ENCODE measurements around the gene CTDSP2. TPM values are rescaled to one million over a fixed set of nuclear protein-coding genes. Genes with fewer than 3 reads are reported as not detected.
"Not testable (repeated sequence)": the region's sequence is repeated elsewhere in the genome, so short reads cannot be mapped to it uniquely, and the experiment has no call there.

CTDSP2 gene
- total RNA-seq, 1 donor from 2014 or later: 82.6 TPM

DNA sequence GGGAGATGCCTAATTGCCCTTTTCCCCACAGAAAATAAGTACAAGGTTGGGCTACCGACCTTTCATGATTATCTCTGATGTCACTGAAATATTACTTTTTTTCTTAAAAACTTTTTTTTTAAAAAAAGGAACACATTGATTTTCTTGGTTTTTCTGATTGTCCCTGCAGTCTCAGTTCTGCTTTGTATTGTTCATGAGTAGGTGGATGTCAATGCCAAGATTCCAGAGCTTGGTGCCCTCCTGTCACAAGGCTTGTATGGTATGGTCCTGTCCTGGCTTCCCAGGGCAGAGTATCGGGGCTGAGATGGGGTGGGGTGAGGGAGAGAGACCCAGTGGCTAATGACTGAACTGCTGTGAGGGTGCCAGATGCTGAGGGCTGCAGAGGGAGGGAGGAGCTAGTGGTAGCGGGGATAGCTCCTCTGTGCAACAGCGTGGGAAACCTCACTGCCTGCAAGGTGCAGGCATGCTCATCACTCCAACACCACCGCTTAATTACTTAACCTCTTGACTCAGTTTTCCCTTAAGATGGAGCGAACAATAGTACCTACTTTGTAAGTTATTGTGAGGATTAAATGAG, 4.4 kb upstream of the CTDSP2 start:
- peaks cover 65% of the 10 kb centered on the region for H3K4me1 ChIP-seq
- H3K36me3 ChIP-seq: no peaks in the 10 kb centered on the region
- H3K4me3 ChIP-seq: no peak overlapping the region
- peak overlapping the region; percentile 87 for H3K27ac ChIP-seq (replicated peaks)
- no peaks in the 10 kb centered on the region for H3K9me3 ChIP-seq (replicated peaks)
- TF ChIP-seq CTCF (IDR thresholded peaks at IDR 0.05; ENCODE audit: borderline replicate concordance): no peak
- intact Hi-C loops (cut with micrococcal nuclease): no loop called here
- no peak for DNase-seq
- H3K27me3 ChIP-seq (ENCODE audit: low read depth): no peaks in the 10 kb centered on the region

DNA sequence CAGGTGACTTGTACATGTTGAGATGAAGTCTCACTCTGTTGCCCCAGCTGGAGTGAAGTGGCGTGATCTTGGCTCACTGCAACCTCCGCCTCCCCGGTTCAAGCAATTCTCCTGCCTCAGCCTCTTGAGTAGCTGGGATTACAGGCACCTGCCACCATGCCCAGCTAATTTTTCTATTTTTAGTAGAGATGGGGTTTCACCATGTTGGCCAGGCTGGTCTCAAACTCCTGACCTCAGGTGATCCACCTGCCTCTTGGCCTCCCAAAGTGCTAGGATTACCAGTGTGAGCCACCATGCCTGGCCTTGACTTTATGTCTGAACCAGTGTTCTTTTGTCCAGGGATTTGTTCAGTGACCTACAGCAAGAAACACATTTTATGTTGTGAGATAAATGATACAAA, 2.9 kb upstream of the CTDSP2 start:
- H3K27me3 ChIP-seq (ENCODE audit: low read depth); H3K36me3 ChIP-seq; H3K27ac ChIP-seq (replicated peaks); intact Hi-C loops (cut with micrococcal nuclease); DNase-seq; H3K4me3 ChIP-seq; H3K9me3 ChIP-seq (replicated peaks): not testable (repeated sequence)
- peaks cover 69% of the 10 kb centered on the region for H3K4me1 ChIP-seq

GRCh38 chr12:57849035-57849434, 2.5 kb upstream of the CTDSP2 start:
- H3K27ac ChIP-seq (replicated peaks): no peak overlapping the region
- DNase-seq: no peak
- intact Hi-C loops (cut with micrococcal nuclease): no loop called here
- TF ChIP-seq CTCF (IDR thresholded peaks at IDR 0.05; ENCODE audit: borderline replicate concordance): no peak
- no peaks in the 10 kb centered on the region for H3K9me3 ChIP-seq (replicated peaks)
- peaks cover 70% of the 10 kb centered on the region for H3K4me1 ChIP-seq
- no peaks in the 10 kb centered on the region for H3K27me3 ChIP-seq (ENCODE audit: low read depth)
- H3K36me3 ChIP-seq: peaks cover 4% of the 10 kb centered on the region
- no peak overlapping the region for H3K4me3 ChIP-seq

DNA sequence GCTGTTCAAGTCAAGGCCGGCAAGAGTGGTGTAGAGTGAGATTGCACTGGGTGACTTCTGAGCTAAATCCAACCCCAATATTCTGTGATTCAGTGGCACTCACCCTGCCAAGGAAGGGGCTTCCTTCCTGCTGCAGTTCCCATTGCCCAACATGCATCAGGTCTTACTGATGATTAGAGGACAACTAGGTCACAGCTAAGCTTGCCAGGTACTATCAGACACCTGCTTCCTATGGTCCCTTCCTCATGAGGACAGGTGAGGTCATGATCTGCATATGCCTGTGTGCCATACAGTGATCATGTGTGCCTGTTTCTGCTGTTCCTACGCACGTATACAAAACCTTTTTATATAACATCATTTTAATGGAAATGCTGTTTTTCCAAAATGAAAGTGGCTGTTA, 1.7 kb upstream of the CTDSP2 start:
- no peaks in the 10 kb centered on the region for H3K27me3 ChIP-seq (ENCODE audit: low read depth)
- DNase-seq: no peak
- H3K4me1 ChIP-seq: peaks cover 71% of the 10 kb centered on the region
- intact Hi-C loops (cut with micrococcal nuclease): no loop called here
- H3K9me3 ChIP-seq (replicated peaks): no peaks in the 10 kb centered on the region
- H3K36me3 ChIP-seq: peaks cover 8% of the 10 kb centered on the region
- H3K4me3 ChIP-seq: no peak overlapping the region
- TF ChIP-seq CTCF (IDR thresholded peaks at IDR 0.05; ENCODE audit: borderline replicate concordance): no peak
- H3K27ac ChIP-seq (replicated peaks): no peak overlapping the region

GRCh38 chr12:57846285-57846576, 298 bp downstream of the CTDSP2 start:
- TF ChIP-seq CTCF (IDR thresholded peaks at IDR 0.05; ENCODE audit: borderline replicate concordance): no peak
- intact Hi-C loops (cut with micrococcal nuclease): no loop called here
- Histone ChIP-seq H3K4me3 (peak overlapping the region; percentile 95), H3K9me3 (replicated peaks) (no peaks in the 10 kb centered on the region), H3K27ac (replicated peaks) (peak overlapping the region; percentile 100), H3K4me1 (peaks cover 71% of the 10 kb centered on the region), H3K27me3 (ENCODE audit: low read depth) (no peaks in the 10 kb centered on the region), H3K36me3 (peaks cover 8% of the 10 kb centered on the region)
- DNase-seq: no peak

GRCh38 chr12:57845478-57846284, 848 bp downstream of the CTDSP2 start:
- intact Hi-C loops (cut with micrococcal nuclease): no loop called here
- Histone ChIP-seq H3K36me3 (peaks cover 8% of the 10 kb centered on the region), H3K4me1 (peaks cover 71% of the 10 kb centered on the region), H3K27me3 (ENCODE audit: low read depth) (no peaks in the 10 kb centered on the region), H3K9me3 (replicated peaks) (no peaks in the 10 kb centered on the region), H3K4me3 (peak overlapping the region; percentile 95), H3K27ac (replicated peaks) (peak overlapping the region; percentile 100)
- DNase-seq: peak; percentile 79
- no peak for TF ChIP-seq CTCF (IDR thresholded peaks at IDR 0.05; ENCODE audit: borderline replicate concordance)
